Peyer's patch (tissue), 4 donors: Measurements from ENCODE around the gene CBX4. TPM values are rescaled to one million over a fixed set of nuclear protein-coding genes. Genes with fewer than 3 reads are reported as not detected.
A peak's percentile ranks its signal among the peaks of the same experiment; 100 is the strongest.

Source experiments
- DNase-seq, 3 donors: peaks; one replicate each; pipeline ENCODE4 v3.0.0-alpha.2; 2017 to 2019
- H3K27ac ChIP-seq, 4 donors: fragments of 200-600 bp; sonication (generic); one replicate each; pipeline ENCODE4 v1.5.1; 2016 to 2019
- H3K27me3 ChIP-seq, 2 donors: fragments of 200-600 bp; sonication (generic); one replicate each; pipeline ENCODE4 v1.5.1; 2019
- H3K36me3 ChIP-seq, 3 donors: fragments of 200-600 bp; sonication (generic); one replicate each; pipeline ENCODE4 v1.5.1; 2016 to 2019
- H3K4me1 ChIP-seq, 4 donors: fragments of 200-600 bp; sonication (generic); one replicate each; pipeline ENCODE4 v1.5.1; 2016 to 2019
- H3K4me3 ChIP-seq, 4 donors: fragments of 200-600 bp; sonication (generic); 1 replicate in 3 of 4; 2 replicates in 1 of 4; pipeline ENCODE4 v1.5.1; 2016 to 2019; ENCODE audit warnings: mild to moderate bottlenecking in 1 of 4
- H3K9me3 ChIP-seq, 4 donors: fragments of 200-600 bp; sonication (generic); one replicate each; pipeline ENCODE4 v1.5.1; 2016 to 2019; ENCODE audit warnings: mild to moderate bottlenecking in 1 of 4
- CTCF ChIP-seq, 6 experiments: fragments of 450-650 bp in 4 of 6; fragments of 200-600 bp in 2 of 6; sonication (generic) in 1 of 6; IDR thresholded peaks; one replicate each; pipeline ENCODE4 v1.5.1; 2017 to 2019; ENCODE audit warnings: antibody characterized with exemption in 6 of 6, mild to moderate bottlenecking in 3 of 6, moderate library complexity in 1 of 6
- POLR2A ChIP-seq, 2 donors: fragments of 450-650 bp; IDR thresholded peaks; one replicate each; pipeline ENCODE4 v1.5.1; 2017; ENCODE audit warnings: antibody characterized with exemption in 2 of 2, mild to moderate bottlenecking in 2 of 2, moderate library complexity in 2 of 2
- total RNA-seq, 4 donors: library from RNA; depleted of rRNA; stranded (reverse); fragments of >200 nt; gene quantifications; one replicate each; pipeline ENCODE4 v1.1.0, GENCODE V29; 2016

The CBX4 gene
- total RNA-seq, 4 donors from 2014 or later: 4.9 to 19.0 (median 12.3) TPM

GRCh38 chr17:79813297-79814126 is 25.7 kb downstream of the CBX4 start:
- Histone ChIP-seq H3K4me1 (peaks cover 21 to 69% (median 48%) of the 10 kb centered on the region in 4 donors), H3K4me3 (peak overlapping the region; percentile 11 to 57 (median 34)), H3K36me3 (no peaks in the 10 kb centered on the region), H3K27me3 (peaks cover 0 to 75% of the 10 kb centered on the region in 2 donors), H3K27ac (peak overlapping the region in 1 of 4 donors; percentile 25), H3K9me3 (no peaks in the 10 kb centered on the region)
- no peak for DNase-seq
- no peak for TF ChIP-seq POLR2A (IDR thresholded peaks at IDR 0.05)
- no peak for TF ChIP-seq CTCF (IDR thresholded peaks at IDR 0.05)

DNA sequence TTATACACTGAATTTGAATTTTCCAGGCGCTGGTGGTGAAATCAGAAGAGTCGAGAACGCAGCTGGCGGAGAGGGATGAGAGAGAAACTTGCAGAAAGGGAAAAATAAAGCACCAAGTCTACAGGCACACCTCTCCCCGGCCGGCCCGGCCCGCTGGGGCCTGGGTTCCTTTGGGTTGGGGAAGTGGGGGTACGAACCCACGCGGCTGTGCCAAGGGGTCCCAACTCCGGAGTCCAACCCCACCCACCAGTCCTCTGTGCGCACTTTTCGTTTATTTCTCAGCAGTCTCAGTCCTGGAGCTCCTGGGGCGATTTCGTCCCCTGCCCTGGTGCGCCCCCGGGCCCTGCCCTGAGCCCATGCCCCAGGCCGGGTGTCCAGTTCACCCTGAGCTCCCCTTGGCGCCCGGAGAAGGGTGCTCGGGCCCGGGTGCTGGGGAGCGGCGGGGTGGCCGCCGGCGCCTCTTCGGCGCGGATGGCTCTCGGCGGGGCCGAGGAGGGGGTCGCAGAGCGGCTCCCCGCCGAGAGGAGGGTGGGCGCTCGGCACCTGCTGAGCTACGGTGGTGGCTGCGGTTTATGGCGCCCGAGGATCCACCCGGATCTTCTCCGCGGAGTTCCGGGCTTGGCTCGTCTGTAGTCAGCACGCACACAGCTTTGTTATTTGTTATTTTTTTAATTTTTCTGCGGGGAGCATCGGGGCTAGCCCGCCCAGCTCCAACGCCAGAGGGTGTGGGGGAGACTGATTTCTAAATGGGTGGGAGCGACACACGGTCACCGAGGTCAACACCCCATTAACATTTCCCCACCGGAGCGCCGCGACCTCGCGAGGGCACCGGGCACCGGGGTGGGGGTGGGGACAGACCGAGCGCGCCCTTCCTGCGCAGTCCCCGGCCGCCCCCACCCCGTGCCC is 26.6 kb downstream of the CBX4 start:
- no peaks in the 10 kb centered on the region for H3K9me3 ChIP-seq
- H3K36me3 ChIP-seq: no peaks in the 10 kb centered on the region
- peaks cover 0 to 84% of the 10 kb centered on the region in 2 donors for H3K27me3 ChIP-seq
- peak overlapping the region; percentile 11 to 57 (median 34) for H3K4me3 ChIP-seq
- TF ChIP-seq CTCF (IDR thresholded peaks at IDR 0.05) (no peak), POLR2A (IDR thresholded peaks at IDR 0.05) (no peak)
- H3K27ac ChIP-seq: peak overlapping the region in 1 of 4 donors; percentile 25
- peaks cover 21 to 69% (median 48%) of the 10 kb centered on the region in 4 donors for H3K4me1 ChIP-seq
- DNase-seq: no peak

DNA sequence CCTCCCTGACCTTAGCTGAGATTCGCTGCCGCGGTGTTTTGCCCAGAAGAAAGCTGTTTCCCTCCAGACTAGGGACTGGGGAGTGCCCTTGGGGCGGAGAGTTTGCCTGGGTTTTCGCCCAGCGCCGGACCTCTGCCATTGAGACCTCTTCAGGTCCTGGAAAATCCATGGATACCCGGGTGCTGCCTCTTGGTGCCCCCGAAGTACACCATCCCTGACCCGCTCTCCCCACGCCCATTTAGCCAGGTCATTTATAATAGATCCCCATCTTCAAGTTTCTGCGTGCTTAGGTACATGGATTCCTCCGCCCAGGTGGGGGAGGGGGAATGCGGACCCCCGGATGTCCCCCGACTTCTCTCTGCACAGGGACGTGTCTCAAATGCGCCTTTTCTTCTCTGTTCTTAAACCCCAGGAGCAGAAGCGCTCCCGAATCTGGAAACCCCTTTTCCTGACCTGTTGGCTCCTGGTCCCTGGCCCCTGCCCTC is 27.3 kb downstream of the CBX4 start:
- no peak for DNase-seq
- peaks cover 21 to 69% (median 48%) of the 10 kb centered on the region in 4 donors for H3K4me1 ChIP-seq
- no peaks in the 10 kb centered on the region for H3K9me3 ChIP-seq
- no peak for TF ChIP-seq CTCF (IDR thresholded peaks at IDR 0.05)
- no peak for TF ChIP-seq POLR2A (IDR thresholded peaks at IDR 0.05)
- no peak overlapping the region for H3K4me3 ChIP-seq
- no peak overlapping the region for H3K27ac ChIP-seq
- H3K27me3 ChIP-seq: peaks cover 0 to 91% of the 10 kb centered on the region in 2 donors
- no peaks in the 10 kb centered on the region for H3K36me3 ChIP-seq

- peak in 1 of 3 donors; percentile 56 for DNase-seq
- Histone ChIP-seq H3K27me3 (peaks cover 0 to 94% of the 10 kb centered on the region in 2 donors), H3K27ac (no peak overlapping the region), H3K4me3 (no peak overlapping the region), H3K4me1 (peaks cover 21 to 69% (median 48%) of the 10 kb centered on the region in 4 donors), H3K36me3 (no peaks in the 10 kb centered on the region), H3K9me3 (no peaks in the 10 kb centered on the region)
- TF ChIP-seq POLR2A (IDR thresholded peaks at IDR 0.05) (no peak), CTCF (IDR thresholded peaks at IDR 0.05) (peak in 4 of 6 experiments; percentile 17 to 59 (median 51))
These were observed 28.0 kb downstream of the CBX4 start for GRCh38 chr17:79811011-79811867.
